PC-3 (cell line): ENCODE results near the gene CAMSAP1.

Experiments used
- CTCF ChIP-seq: fragments of 300-600 bp; sonication (generic); conservative IDR thresholded peaks from 2 replicates; pipeline ENCODE4 v1.5.1; 2017; ENCODE audit warnings: antibody characterized with exemption, low read depth, mild to moderate bottlenecking, low read length
- EZH2phosphoT487 ChIP-seq: fragments of 300-600 bp; sonication (generic); IDR thresholded peaks from 2 replicates; pipeline ENCODE4 v1.6.1; 2018; ENCODE audit warnings: mild to moderate bottlenecking, antibody characterized with exemption, low read length, borderline replicate concordance

DNA sequence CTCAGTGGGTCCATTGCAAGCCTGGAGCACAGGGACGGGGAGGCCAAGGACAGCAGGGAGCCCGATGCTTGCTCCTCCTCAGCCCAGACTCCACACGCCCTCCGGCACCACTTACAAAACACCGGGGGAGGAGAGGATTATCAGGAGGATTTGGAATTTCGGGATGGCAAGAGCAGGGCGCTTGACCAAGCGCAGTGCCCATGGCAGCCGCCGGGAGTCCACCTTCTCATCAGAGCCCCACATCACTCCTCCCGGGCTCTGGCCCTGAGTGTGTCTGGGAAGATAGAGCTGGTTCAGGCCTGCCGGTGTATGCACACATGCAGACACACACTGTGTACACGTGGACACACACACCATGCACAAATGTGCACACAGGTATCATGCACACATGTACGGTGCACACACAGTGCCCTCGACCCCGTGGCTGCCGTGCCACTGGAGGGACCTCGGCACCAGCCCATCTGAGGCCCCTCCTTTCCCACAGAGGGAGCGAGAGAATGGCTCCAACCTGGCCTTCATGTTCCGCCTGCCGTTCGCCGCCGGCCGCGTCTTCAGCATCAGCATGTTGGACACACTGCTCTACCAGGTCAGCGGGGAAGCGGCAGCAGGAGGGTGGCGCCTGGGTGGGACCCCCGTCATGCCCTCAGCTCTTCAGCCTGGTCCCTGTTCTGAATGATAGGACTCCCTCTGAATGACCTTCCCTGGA, 123.7 kb downstream of the CAMSAP1 start:
- TF ChIP-seq CTCF (no peak), EZH2phosphoT487 (no peak)
